Amygdala (tissue), 56 donors: Measurements from ENCODE around the gene ENGASE.
"Not testable (repeated sequence)": the region's sequence is repeated elsewhere in the genome, so short reads cannot be mapped to it uniquely, and the experiment has no call there.

Experiments
- DNase-seq, 56 donors: peaks; one replicate each; lab custom pipeline; 2025; lab: John Stamatoyannopoulos, UW

ENGASE gene, protein sequence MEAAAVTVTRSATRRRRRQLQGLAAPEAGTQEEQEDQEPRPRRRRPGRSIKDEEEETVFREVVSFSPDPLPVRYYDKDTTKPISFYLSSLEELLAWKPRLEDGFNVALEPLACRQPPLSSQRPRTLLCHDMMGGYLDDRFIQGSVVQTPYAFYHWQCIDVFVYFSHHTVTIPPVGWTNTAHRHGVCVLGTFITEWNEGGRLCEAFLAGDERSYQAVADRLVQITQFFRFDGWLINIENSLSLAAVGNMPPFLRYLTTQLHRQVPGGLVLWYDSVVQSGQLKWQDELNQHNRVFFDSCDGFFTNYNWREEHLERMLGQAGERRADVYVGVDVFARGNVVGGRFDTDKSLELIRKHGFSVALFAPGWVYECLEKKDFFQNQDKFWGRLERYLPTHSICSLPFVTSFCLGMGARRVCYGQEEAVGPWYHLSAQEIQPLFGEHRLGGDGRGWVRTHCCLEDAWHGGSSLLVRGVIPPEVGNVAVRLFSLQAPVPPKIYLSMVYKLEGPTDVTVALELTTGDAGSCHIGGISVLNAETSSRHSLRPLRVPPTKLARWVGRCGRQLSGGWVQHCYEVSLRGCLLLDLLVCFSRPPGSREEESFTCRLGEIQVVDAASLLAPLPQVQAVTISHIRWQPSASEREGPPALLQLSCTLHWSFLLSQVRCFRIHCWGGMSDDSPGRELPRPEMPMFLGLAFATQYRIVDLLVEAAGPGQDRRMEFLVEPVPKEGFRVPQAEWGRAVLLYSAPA

GRCh38 chr17:79074649-79075445 is at the start of gene ENGASE:
ENGASE (plus strand) TSS chr17:79074824; CDS start chr17:79074945, 121 bp downstream.
- DNase-seq, result peak in 55 of 56 donors; percentile 55 to 97 (median 87)

DNA sequence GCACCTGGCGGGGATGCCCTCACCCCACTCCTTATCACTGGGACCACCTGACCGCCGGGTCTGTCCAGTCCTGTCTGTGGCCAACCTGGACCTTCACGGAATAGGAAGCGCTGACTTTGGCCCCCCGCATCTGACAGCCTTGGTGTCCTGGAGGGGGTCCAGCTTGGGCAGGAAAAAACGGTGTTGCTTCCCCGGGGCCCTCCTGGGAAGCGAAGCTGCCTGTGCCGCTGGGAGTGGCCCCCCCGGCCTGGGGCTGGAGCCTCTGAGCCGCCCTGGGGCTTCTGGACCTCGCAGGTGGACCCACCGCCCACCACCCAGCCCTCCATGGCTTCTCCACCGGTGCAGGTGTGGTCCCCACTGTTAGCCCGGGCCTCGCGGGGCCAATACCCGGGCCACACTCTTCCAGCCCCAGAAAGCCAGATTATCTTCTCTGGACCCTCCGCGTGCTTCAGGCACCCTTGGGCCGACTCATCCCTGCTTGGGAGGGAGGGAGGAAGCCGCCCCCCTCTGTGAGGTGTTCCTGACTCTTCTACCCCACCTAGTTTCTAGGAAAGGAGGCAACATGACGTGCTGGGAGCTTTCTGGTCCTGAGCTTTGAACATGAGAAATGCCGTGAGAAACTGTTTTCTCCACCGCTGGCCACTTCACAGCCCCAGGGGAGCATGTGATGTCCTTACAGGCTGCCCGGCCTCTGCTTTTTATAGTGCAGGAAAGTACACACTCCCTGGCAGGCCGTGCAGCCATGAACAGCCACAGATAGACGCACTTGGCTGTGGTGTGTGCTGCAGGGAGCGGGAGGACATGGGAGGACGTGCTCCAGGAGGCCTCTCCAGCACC is 49.5 kb upstream of the ENGASE start:
- no peak for DNase-seq

DNA sequence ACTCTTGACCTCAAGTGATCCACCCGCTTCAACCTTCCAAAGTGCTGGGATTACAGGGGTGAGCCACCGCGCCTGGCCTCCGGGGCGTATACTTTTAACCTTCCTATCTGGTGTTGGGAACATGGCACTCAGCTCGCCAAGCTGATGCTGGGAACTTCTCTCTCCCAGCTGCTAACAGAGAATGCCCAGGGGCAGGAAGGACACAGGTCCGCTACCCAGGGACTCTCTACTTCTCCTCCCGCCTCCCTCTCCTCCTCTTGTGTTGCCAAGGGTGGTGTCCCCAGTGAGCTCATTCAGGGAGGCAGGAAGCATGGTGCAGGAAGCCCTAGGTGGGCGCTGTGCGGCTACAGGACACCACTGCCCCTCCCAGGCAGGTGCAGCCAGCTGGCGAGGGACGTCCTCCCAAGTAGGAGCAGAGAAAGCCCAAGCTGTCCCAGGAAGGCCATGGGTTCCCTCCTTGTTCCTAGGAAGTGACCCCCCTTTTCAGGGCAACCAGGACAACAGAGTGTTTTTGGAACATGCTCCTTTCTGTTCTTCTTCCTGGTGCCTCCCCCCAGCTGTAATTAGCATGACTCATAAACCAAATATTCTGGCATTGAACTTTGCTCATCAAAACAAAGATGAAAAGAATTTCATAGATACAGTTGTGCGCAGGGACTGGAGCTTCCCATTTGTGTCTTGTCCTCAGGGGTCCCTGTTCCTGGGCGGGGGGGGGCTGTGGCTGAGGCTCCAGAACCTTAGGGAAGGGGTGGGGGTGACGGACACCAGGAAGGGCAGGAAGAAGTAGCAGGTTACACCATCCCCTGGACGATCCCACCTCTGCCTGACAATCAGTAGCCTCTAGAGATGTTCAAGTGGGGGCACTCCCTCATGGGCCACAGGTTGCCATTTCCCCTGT is 48.0 kb upstream of the ENGASE start:
- DNase-seq, result no peak

DNA sequence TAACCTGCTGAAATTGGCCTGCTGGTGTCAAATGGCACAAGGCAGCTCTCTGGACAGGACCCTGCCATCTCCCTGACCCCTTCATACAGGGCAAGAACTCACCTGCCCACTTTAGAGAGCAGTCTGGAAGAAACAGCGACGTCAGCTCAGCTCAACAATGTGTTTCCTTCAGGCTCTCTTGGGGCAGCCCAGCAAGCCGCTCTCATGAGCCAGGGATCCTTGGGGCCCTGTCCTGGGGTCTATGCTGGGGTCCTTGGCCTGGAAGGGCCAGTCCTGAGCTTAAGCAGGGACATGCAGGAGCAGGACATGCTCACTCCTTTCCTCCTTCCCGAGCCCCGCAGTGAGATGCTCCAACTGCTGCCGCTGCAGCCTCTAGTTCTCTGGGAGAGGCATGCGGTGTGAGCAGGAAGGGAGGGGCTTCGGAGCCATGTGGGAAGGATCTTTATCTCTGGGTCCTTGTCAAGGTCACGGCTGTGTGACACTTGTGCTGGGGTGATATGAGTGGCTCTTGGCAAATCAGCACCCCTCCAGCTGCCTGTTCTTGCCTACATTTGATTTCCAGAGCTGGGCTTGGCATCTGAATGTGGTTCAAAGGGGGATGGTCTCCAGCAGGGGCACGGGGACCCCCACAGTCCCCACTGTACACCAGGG is 47.2 kb upstream of the ENGASE start:
- no peak for DNase-seq

GRCh38 chr17:79027925-79028491 is 46.6 kb upstream of the ENGASE start:
- no peak for DNase-seq

DNA sequence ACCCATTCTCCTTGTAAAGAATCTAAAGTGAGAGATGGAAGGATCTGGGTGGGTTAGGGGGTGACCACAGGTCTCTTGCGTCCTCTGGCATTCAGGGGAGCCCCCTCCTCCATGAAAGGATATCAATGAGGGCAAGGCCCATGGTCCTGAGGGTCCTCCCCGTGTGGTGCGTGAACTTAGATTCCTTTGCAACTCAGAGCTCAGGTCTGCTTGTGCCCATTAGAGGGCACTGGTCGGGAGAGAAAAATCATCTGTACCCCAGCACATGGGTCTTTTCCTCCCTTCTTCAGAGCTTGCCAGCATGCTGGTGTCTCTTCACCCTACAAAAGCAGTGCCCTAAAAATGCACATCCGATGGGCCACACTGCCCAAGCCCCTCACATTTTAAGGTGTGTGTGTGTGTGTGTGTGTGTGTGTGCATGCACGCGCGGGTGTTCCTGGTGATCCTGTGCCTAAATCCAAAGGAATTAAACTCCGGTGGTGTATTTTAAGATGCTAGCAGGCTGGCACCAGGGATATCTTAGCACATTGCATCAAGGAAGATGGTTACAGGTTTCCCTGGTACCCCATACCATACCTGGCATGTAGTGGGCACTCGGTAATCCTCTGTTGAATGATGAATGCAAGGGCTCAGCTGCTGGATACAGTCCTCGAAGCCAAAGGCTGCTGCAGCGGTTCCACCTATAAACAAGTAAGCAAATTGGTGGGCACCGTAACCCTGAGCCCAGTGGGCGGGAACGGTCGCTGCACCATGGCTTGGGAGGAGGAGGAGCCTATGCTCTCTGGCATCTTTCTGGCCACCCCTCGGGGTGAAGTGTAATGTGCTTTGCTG is 45.9 kb upstream of the ENGASE start:
- DNase-seq, result no peak

DNA sequence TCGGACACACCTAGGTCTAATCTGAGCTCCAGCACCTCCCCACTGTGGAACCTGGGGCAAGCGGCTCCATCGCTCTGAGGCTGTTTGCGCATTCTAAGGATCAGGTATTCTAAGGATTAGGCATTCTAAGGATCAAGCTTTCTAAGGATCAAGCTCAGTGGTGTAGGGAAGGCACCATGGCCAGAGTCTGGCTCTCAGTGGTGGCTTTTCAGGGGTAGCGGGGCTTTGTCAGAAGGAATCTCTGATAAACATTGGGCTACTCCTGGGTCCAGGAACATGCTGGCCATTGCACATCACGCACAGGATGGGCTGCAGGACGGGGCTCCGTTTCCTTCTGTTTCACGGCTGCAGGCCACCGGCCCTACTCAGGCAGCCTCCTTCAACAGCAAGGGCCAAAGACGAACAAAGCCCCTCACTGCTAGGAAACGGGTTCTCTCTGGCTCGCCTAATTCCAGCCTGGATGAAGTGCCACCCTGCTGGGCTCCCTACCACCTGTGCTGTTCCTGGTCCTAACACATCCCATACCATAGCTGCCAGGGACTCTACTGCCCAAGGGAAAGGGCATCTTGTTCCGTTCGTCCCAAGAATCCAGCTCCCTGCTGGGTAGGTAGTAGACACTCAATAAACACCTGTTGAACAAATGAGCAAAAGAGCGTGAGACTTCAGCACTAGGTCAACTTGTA is 45.2 kb upstream of the ENGASE start:
- DNase-seq, result no peak

- not testable (repeated sequence) for DNase-seq
Measured at GRCh38 chr17:79030636-79031035, 44.0 kb upstream of the ENGASE start.

DNA sequence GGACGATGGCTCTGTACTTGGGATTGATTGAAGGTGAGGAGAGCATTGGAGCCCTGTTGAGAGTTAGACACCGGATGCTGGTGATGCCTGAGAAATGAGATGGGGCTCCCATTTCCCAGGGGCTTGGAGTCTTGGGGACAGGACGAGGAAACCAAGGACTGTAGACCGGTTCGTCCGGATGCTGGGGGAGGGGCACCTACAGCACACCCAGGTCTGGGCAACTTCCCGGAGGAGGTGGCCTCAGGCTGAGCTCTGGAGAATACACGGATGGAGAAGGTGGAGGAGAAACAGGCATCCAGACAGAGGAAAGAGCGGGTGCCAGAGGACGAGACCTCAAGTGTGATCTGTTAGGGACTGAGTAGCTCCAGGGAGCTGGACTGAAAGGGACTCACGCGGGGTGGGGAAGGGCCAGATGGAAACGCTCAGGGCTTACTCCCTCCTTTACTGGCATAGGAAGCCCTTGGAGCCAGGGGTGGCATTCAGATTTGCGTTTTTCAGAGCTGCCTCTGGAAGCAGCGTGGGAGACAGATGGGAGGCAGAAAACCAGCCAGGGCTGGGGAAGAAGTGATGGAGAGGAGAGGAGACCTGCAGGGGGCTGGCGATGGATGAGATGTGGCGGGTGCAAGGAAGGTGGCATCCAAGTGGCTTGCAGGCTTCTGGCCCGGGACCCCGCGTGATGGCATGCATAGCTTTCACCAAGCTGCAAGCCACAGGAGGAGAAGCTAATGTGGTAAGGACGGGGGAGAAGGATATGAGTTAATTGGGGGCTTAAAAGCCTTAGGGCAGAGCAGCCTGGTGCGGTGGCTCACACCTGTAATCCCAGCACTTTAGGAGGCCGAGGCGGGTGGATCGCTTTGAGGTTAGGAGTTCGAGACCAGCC is 42.4 kb upstream of the ENGASE start:
- DNase-seq, result no peak

- no peak for DNase-seq
Measured at GRCh38 chr17:79033046-79033616, 41.5 kb upstream of the ENGASE start.

GRCh38 chr17:79033741-79034501 is 40.7 kb upstream of the ENGASE start:
- DNase-seq, result peak in 50 of 56 donors; percentile 9 to 83 (median 56)

- no peak for DNase-seq
Measured at GRCh38 chr17:79034931-79035485, 39.6 kb upstream of the ENGASE start.

DNA sequence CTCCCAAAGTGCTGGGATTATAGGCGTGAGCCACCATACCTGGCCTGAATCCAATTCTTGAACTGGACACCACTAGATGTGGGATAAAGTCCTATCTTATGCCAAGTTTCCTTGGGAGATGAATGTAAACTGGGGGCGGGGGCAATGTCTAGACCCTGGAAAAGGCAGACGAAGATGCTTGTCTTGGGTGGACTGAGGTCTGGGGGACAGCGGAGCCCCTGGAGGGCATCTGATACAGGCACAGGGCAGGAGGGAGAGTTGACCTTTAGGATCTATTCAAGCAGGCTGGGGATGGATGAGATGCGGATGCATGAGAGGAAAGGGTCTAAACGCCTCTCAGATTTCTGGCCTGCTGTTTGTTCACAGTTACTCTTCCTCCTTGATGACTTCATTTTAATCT is 38.9 kb upstream of the ENGASE start:
- no peak for DNase-seq

GRCh38 chr17:79036181-79036580 is 38.4 kb upstream of the ENGASE start:
- DNase-seq, result no peak
